HG02623 (cell line): Measurements from ENCODE around the gene CPS1.

Source experiments
- ATAC-seq: cut with Tn5 transposase; IDR thresholded peaks from one replicate; pipeline ENCODE4 v1.9.1; 2021; ENCODE audit warnings: moderate library complexity; ENCODE audit not compliant: unreplicated experiment

CPS1 gene

GRCh38 chr2:210604666-210605065, 48.3 kb downstream of the CPS1 start:
- no peak for ATAC-seq

GRCh38 chr2:210606001-210606400, 49.6 kb downstream of the CPS1 start:
- ATAC-seq: no peak

- ATAC-seq: peak; percentile 54
These were observed 55.1 kb downstream of the CPS1 start for GRCh38 chr2:210611466-210611865.

- no peak for ATAC-seq
These were observed 59.7 kb downstream of the CPS1 start for GRCh38 chr2:210616074-210616473.

GRCh38 chr2:210617318-210617717, 60.9 kb downstream of the CPS1 start:
- no peak for ATAC-seq

- ATAC-seq: peak; percentile 86
These were observed 61.4 kb downstream of the CPS1 start for GRCh38 chr2:210617732-210618330.

GRCh38 chr2:210620456-210620855, 64.1 kb downstream of the CPS1 start:
- ATAC-seq: no peak

GRCh38 chr2:210623506-210623905, 67.1 kb downstream of the CPS1 start:
- no peak for ATAC-seq

- no peak for ATAC-seq
These were observed 70.5 kb downstream of the CPS1 start for GRCh38 chr2:210626849-210627248.

- ATAC-seq: no peak
These were observed 74.6 kb downstream of the CPS1 start for GRCh38 chr2:210630873-210631560.

- no peak for ATAC-seq
These were observed 77.3 kb downstream of the CPS1 start for GRCh38 chr2:210633699-210634098.

- no peak for ATAC-seq
These were observed 78.9 kb downstream of the CPS1 start for GRCh38 chr2:210635257-210635656.

- no peak for ATAC-seq
These were observed 85.9 kb downstream of the CPS1 start for GRCh38 chr2:210642333-210642732.

- no peak for ATAC-seq
These were observed 90.8 kb downstream of the CPS1 start for GRCh38 chr2:210647151-210647550.

GRCh38 chr2:210654091-210654490, 97.7 kb downstream of the CPS1 start:
- ATAC-seq: no peak

GRCh38 chr2:210655229-210655975, 99.0 kb downstream of the CPS1 start:
- ATAC-seq: no peak

- ATAC-seq: no peak
These were observed 101.5 kb downstream of the CPS1 start for GRCh38 chr2:210657874-210658273.

- ATAC-seq: no peak
These were observed 104.4 kb downstream of the CPS1 start for GRCh38 chr2:210660751-210661150.

GRCh38 chr2:210662560-210662959, 106.2 kb downstream of the CPS1 start:
- ATAC-seq: no peak

GRCh38 chr2:210663631-210664089, 107.3 kb downstream of the CPS1 start:
- no peak for ATAC-seq

GRCh38 chr2:210667711-210668110, 111.3 kb downstream of the CPS1 start:
- no peak for ATAC-seq

GRCh38 chr2:210671065-210671464, 114.7 kb downstream of the CPS1 start:
- no peak for ATAC-seq
